Glutamatergic neuron (in vitro differentiated cells): ENCODE results near the gene GGTLC2. TPM values are rescaled to one million over a fixed set of nuclear protein-coding genes. Genes with fewer than 3 reads are reported as not detected.
"Not testable (repeated sequence)": the region's sequence is repeated elsewhere in the genome, so short reads cannot be mapped to it uniquely, and the experiment has no call there.

ENCODE experiments used
- DNase-seq: peaks from one replicate; pipeline ENCODE4 v3.0.0; 2022
- H3K27ac Mint-ChIP-seq: one replicate; pipeline ENCODE4 v1.8.0; 2020; ENCODE audit warnings: mild to moderate bottlenecking, mixed read lengths, inconsistent platforms; ENCODE audit not compliant: unreplicated experiment
- H3K27me3 Mint-ChIP-seq: one replicate; pipeline ENCODE4 v1.8.0; 2020; ENCODE audit warnings: mild to moderate bottlenecking, moderate library complexity, mixed read lengths, inconsistent platforms; ENCODE audit not compliant: unreplicated experiment
- H3K36me3 Mint-ChIP-seq: one replicate; pipeline ENCODE4 v1.8.0; 2020; ENCODE audit warnings: mild to moderate bottlenecking, mixed read lengths, inconsistent platforms; ENCODE audit not compliant: unreplicated experiment
- H3K4me1 Mint-ChIP-seq: one replicate; pipeline ENCODE4 v1.8.0; 2020; ENCODE audit warnings: mild to moderate bottlenecking, low read depth, mixed read lengths, inconsistent platforms; ENCODE audit not compliant: unreplicated experiment
- H3K4me3 Mint-ChIP-seq: one replicate; pipeline ENCODE4 v1.8.0; 2020; ENCODE audit warnings: mild to moderate bottlenecking, mixed read lengths, inconsistent platforms; ENCODE audit not compliant: unreplicated experiment
- H3K9me3 Mint-ChIP-seq: one replicate; pipeline ENCODE4 v1.8.0; 2020; ENCODE audit warnings: mild to moderate bottlenecking, moderate library complexity, mixed read lengths, inconsistent platforms; ENCODE audit not compliant: unreplicated experiment
- long read RNA-seq: library from polyadenylated mRNA; unstranded; transcript quantifications from one replicate; pipeline ENCODE4 v2.0.0, GENCODE V29; 2020; ENCODE audit not compliant: unreplicated experiment
- total RNA-seq: library from RNA; stranded (reverse); fragmentation: NEBNext Ultra II Directional; extraction: Animal tissue kit (Norgen Biotek cat#: 25700); gene quantifications from one replicate; pipeline ENCODE4 v1.2.1, GENCODE V29; 2021; ENCODE audit not compliant: unreplicated experiment
- TF ChIP-seq, protein P1 (sequence below): fragments of 200-600 bp; sonication (generic); IDR thresholded peaks from one replicate; pipeline ENCODE4 v1.5.0; 2021; ENCODE audit not compliant: partially characterized antibody, unreplicated experiment

Gene GGTLC2
- not detected for total RNA-seq
- long read RNA-seq, result 0 reads

DNA sequence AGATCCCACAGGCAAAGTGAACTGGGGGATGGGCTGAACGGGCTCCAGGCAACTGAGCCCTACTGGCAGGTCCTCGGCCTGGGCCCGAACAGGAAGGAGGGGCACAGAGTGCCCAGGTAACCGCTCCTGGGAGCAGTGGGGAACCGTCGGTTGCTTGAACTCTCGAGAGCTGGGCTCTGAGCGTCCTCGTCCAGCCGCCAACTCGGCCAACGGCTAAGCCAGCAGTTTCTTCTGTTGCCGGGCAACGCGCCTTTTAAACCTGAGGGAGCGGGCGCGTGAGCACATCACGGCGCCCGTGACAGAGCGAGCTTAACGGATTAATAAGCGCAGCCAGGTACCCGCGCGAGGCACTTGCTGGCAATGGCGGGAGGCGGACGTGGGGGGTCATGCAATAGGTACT lies at the start of gene GGTLC2:
Gene GGTLC2 (plus strand): TSS at position 301 of the 400 bp plus-strand sequence. CDS start 1,732 bp downstream, outside the sequence.
- not testable (repeated sequence) for H3K4me3 Mint-ChIP-seq, H3K9me3 Mint-ChIP-seq, DNase-seq, H3K27ac Mint-ChIP-seq, H3K4me1 Mint-ChIP-seq, H3K27me3 Mint-ChIP-seq, H3K36me3 Mint-ChIP-seq

DNA sequence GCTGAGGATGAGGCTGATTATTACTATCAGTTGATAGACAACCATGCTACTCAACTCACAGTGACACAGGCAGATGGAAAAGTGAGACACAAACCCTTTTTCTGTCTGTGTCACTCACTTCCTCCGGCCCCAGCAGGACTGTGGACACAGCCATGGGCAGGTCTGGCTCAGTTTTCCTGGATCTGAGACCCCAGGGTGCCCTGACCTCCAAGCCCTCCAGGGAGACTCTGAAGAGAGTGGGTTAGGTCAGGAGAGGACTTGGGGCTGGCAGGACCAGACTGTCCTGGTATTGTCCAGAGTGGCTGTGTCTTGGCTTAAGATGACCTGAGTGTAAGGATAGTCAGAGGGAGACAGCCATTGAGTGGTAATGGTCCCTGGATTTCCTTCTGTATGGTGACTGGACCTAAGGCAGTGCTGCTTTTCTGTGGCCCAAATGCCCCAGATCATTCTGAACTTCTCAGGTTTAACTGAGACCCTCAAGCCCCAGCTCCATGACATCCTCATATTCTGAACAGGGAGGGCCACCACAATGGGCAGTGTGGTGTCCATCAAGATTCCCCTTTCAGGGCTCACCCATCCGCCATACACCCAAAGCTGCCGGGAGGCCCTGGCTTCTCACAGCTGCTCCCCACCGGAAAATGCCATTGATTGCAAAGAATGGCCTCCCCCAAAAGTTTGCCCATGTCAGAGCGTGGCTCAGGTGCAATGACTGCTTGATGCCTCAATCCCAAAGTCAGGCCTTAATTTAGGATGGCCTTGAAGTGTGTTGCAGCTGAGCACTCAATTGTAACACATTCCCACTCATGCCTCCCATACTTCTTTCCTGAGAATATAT lies 49.2 kb upstream of the GGTLC2 start:
- TF ChIP-seq, protein P1, sequence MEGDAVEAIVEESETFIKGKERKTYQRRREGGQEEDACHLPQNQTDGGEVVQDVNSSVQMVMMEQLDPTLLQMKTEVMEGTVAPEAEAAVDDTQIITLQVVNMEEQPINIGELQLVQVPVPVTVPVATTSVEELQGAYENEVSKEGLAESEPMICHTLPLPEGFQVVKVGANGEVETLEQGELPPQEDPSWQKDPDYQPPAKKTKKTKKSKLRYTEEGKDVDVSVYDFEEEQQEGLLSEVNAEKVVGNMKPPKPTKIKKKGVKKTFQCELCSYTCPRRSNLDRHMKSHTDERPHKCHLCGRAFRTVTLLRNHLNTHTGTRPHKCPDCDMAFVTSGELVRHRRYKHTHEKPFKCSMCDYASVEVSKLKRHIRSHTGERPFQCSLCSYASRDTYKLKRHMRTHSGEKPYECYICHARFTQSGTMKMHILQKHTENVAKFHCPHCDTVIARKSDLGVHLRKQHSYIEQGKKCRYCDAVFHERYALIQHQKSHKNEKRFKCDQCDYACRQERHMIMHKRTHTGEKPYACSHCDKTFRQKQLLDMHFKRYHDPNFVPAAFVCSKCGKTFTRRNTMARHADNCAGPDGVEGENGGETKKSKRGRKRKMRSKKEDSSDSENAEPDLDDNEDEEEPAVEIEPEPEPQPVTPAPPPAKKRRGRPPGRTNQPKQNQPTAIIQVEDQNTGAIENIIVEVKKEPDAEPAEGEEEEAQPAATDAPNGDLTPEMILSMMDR, result no peak
- Mint-ChIP-seq H3K27me3 (peaks cover 12% of the 10 kb centered on the region), H3K36me3 (peaks cover 8% of the 10 kb centered on the region), H3K4me3 (no peak overlapping the region), H3K4me1 (peaks cover 17% of the 10 kb centered on the region), H3K27ac (no peak overlapping the region), H3K9me3 (peaks cover 5% of the 10 kb centered on the region)
- no peak for DNase-seq

DNA sequence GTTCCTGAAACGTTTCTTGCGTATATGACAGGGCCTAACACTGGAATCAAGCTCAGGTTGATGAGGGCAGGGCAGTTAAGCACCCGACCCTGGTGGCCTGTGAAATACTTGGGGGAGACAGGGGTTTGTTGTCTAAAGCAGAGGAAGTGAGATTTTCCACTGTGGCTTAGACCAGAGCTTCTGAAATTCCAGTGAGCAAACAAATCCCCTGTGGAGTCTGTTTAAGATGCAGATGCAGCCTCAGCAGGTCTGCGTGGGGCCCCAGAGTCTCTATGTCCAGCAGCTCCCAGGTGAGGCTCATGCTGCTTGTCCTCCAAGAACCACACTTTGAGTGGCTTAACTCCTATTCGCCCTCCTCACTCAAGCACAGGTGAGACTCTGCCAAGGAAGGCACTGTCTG lies 46.3 kb upstream of the GGTLC2 start:
- peaks cover 8% of the 10 kb centered on the region for H3K36me3 Mint-ChIP-seq
- DNase-seq, result no peak
- H3K27ac Mint-ChIP-seq, result no peak overlapping the region
- H3K27me3 Mint-ChIP-seq, result peaks cover 10% of the 10 kb centered on the region
- peaks cover 5% of the 10 kb centered on the region for H3K9me3 Mint-ChIP-seq
- H3K4me1 Mint-ChIP-seq, result peaks cover 2% of the 10 kb centered on the region
- no peak overlapping the region for H3K4me3 Mint-ChIP-seq
- TF ChIP-seq, protein P1, result no peak

DNA sequence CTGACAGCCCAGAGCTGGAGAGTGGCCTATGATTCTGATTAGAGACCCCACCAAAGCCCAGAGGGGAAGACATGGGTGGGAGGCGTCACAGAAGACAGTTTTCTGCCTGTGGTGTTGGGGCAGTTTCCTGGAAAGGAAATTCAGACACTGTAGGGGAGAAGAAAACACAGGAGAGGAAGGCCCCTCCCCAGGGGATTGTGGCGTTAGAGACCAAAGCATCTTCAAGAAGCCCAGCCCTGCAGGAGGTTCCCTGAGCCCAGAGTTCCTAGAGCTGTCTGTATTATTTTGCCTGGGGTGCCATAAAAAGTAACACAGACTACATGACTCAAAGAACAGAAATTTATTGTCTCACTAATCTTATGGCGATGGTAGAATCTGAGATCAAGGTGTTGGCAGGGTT lies 45.2 kb upstream of the GGTLC2 start:
- Mint-ChIP-seq H3K27ac (no peak overlapping the region), H3K27me3 (peaks cover 8% of the 10 kb centered on the region), H3K9me3 (peaks cover 5% of the 10 kb centered on the region), H3K36me3 (peaks cover 8% of the 10 kb centered on the region), H3K4me1 (peaks cover under 1% of the 10 kb centered on the region), H3K4me3 (no peak overlapping the region)
- no peak for DNase-seq
- TF ChIP-seq, protein P1, result no peak

DNA sequence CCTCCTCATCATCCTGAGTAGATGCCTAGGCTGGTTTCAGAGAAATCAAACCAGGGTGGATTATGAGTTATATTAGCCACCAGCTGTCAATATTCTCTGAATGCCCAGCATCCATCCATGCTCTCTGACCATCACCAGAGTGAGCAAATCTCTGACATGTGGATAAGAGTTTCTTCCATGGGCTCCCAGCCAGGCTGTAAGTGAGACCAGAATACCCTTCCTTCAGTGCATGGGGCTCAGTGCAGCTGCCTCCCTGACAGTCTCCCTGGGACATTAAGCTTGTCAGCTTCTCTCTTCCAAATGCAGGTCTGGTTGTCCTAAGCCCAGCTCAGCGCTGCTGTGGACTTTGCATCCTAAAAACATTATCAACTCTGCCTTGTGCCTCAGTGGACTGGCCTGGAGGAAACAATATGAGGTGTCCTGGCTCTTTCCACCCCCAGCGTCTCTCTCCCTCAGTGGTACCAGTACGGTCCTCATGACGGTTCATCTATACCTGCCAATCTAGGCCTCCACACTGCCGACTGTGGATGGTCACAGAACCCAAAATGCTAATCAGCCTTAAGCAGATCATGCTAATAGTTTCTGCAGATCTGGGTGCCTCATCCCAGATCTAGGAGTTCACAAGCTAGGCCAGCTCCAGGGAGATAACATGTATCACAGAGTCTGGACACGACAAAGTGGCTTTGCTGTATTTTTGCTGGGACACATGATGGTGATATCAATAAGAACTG lies 43.7 kb upstream of the GGTLC2 start:
- no peak overlapping the region for H3K4me3 Mint-ChIP-seq

More for the DNA sequence above, 43.7 kb upstream of the GGTLC2 start:
- Mint-ChIP-seq H3K27ac (no peak overlapping the region), H3K9me3 (peaks cover 3% of the 10 kb centered on the region), H3K36me3 (peaks cover 8% of the 10 kb centered on the region), H3K27me3 (peaks cover 8% of the 10 kb centered on the region), H3K4me1 (peaks cover 5% of the 10 kb centered on the region)
- no peak for DNase-seq
- TF ChIP-seq, protein P1, result no peak
